ENCODE data around the gene RAPGEF4. TPM values are rescaled to one million over a fixed set of nuclear protein-coding genes. Genes with fewer than 3 reads are reported as not detected.
"Not testable (repeated sequence)": the region's sequence is repeated elsewhere in the genome, so short reads cannot be mapped to it uniquely, and the experiment has no call there.

RAPGEF4 gene
- total and polyA plus RNA-seq, 2 donors = 4.3 to 22.9 TPM

GRCh38 chr2:173077506-173078177 lies 342.0 kb downstream of the RAPGEF4 start:
- H3K36me3 ChIP-seq (ENCODE audit: insufficient read depth) = no peaks in the 10 kb centered on the region
- WGBS = 37% methylated on average over 5 of the region's 5 CpGs

GRCh38 chr2:173079141-173079540 lies 343.5 kb downstream of the RAPGEF4 start:
- no peaks in the 10 kb centered on the region for H3K4me1 ChIP-seq (ENCODE audit: insufficient read depth)
- WGBS = 68% methylated on average over 3 of the region's 3 CpGs
- no peaks in the 10 kb centered on the region for H3K36me3 ChIP-seq (ENCODE audit: insufficient read depth)
- no peak overlapping the region for H3K27ac ChIP-seq (ENCODE audit: low read depth)
- no peak overlapping the region for H3K4me3 ChIP-seq (ENCODE audit: low read depth, low read length)
- DNase-seq (ENCODE audit: extremely low spot score) = no peak

More at GRCh38 chr2:173077506-173078177, 342.0 kb downstream of the RAPGEF4 start:
- Histone ChIP-seq H3K4me1 (ENCODE audit: insufficient read depth) (no peaks in the 10 kb centered on the region), H3K4me3 (ENCODE audit: low read depth, low read length) (no peak overlapping the region), H3K27ac (ENCODE audit: low read depth) (no peak overlapping the region)
- no peak for DNase-seq (ENCODE audit: extremely low spot score)

GRCh38 chr2:173079973-173080860 lies 344.6 kb downstream of the RAPGEF4 start:
- H3K4me1 ChIP-seq (ENCODE audit: insufficient read depth) = no peaks in the 10 kb centered on the region
- WGBS = 84% methylated on average over 6 of the region's 6 CpGs
- no peak overlapping the region for H3K4me3 ChIP-seq (ENCODE audit: low read depth, low read length)
- DNase-seq (ENCODE audit: extremely low spot score) = no peak
- H3K27ac ChIP-seq (ENCODE audit: low read depth) = no peak overlapping the region
- no peaks in the 10 kb centered on the region for H3K36me3 ChIP-seq (ENCODE audit: insufficient read depth)

GRCh38 chr2:173086518-173087213 lies 351.0 kb downstream of the RAPGEF4 start:
- DNase-seq (ENCODE audit: extremely low spot score) = no peak
- Histone ChIP-seq H3K4me3 (ENCODE audit: low read depth, low read length) (no peak overlapping the region), H3K36me3 (ENCODE audit: insufficient read depth) (no peaks in the 10 kb centered on the region), H3K27ac (ENCODE audit: low read depth) (peak overlapping the region; percentile 35), H3K4me1 (ENCODE audit: insufficient read depth) (no peaks in the 10 kb centered on the region)
- WGBS = 26% methylated on average over 2 of the region's 2 CpGs

DNA sequence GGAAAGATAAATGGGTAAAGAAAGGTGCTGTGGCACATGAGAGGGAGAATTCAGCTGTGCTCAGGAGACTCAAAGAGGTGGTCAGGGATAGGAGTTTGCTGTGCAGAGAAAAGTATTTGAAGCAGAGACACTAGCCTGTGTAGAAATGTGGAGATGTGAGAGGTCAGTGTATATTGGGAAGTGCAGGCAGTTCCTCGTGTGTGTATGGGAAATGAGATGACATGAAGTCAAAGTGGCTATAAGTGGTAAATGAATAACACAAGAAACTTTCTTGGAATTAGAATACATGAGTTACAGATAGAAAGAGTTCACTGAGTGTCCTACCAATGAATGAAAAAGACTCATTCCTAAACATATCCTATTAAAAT lies 351.6 kb downstream of the RAPGEF4 start:
- no peaks in the 10 kb centered on the region for H3K4me1 ChIP-seq (ENCODE audit: insufficient read depth)
- H3K27ac ChIP-seq (ENCODE audit: low read depth) = peak overlapping the region; percentile 19
- no peak for DNase-seq (ENCODE audit: extremely low spot score)
- 16% methylated on average over 1 of the region's 1 CpG for WGBS
- no peak overlapping the region for H3K4me3 ChIP-seq (ENCODE audit: low read depth, low read length)
- H3K36me3 ChIP-seq (ENCODE audit: insufficient read depth) = peaks cover 1% of the 10 kb centered on the region

DNA sequence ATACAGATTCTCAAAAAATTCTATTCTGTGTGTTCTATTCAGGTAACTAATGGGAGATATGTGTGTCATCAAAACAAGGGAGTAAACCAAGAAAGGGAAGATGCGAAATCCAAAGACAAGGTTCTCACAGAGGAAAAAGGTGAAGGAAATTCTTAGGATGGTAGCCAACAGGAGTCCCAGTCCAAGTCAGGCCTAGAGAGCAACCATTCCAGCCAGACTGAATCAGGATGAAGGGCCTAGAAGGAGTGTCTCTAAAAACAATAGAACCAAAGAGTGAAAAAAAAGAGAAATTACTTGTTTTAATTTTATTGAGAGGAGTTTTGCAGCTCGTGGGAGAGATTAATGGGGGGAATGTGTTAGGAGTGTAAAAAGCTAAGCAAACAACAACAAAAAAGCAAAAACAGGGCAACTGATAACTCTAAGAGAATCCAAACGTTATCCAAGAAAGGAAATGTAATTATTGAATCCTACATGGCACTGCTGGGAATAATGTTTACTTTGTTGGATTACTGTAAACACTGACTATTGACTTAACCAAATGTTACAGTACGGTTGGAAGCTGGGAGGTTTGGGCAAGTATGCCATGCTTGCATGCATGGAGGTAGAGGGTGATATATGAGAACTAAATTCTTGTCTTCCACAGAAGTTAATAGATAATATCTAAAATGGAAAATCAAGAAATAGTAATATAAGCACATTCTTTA lies 352.3 kb downstream of the RAPGEF4 start:
- WGBS = 83% methylated on average over 4 of the region's 4 CpGs
- Histone ChIP-seq H3K4me1 (ENCODE audit: insufficient read depth) (peaks cover 2% of the 10 kb centered on the region), H3K27ac (ENCODE audit: low read depth) (no peak overlapping the region), H3K4me3 (ENCODE audit: low read depth, low read length) (no peak overlapping the region), H3K36me3 (ENCODE audit: insufficient read depth) (peaks cover 1% of the 10 kb centered on the region)
- DNase-seq (ENCODE audit: extremely low spot score) = no peak

DNA sequence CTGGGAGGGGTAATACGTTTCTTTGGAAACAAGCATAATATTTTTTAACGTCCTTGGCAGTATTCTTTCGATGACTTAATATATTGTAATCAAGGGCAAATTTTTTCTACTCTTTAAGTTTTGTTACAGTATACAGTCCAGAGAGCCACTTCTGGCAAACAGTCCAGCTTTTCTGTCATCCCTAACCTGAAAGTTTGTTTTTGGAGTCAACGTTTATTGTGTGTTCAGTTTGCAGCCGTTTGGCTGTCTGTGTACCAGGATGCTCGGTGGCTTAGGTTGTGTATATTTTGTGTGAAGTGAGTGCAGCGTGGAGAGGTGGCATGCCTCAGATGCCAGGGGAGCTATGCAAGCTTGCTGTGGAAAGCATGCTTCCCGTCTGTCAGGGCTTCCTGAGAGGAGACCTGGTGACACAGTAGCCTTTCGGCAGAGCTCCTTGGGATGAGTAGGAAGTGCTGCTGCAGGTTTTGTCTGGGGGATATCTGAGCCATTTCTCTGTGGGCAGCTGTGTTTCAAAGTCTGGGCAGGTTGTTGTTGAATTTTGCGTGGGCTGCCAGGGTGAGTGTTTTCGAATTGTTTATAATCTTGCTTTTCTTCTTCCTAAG lies 354.7 kb downstream of the RAPGEF4 start:
- Histone ChIP-seq H3K4me3 (ENCODE audit: low read depth, low read length) (no peak overlapping the region), H3K27ac (ENCODE audit: low read depth) (no peak overlapping the region), H3K4me1 (ENCODE audit: insufficient read depth) (peaks cover 2% of the 10 kb centered on the region), H3K36me3 (ENCODE audit: insufficient read depth) (peaks cover 1% of the 10 kb centered on the region)
- no peak for DNase-seq (ENCODE audit: extremely low spot score)
- 24% methylated on average over 11 of the region's 11 CpGs for WGBS

GRCh38 chr2:173090973-173091660 lies 355.5 kb downstream of the RAPGEF4 start:
- WGBS = 30% methylated on average over 10 of the region's 10 CpGs
- no peak for DNase-seq (ENCODE audit: extremely low spot score)
- H3K27ac ChIP-seq (ENCODE audit: low read depth) = no peak overlapping the region
- peaks cover 2% of the 10 kb centered on the region for H3K4me1 ChIP-seq (ENCODE audit: insufficient read depth)
- peaks cover 1% of the 10 kb centered on the region for H3K36me3 ChIP-seq (ENCODE audit: insufficient read depth)
- H3K4me3 ChIP-seq (ENCODE audit: low read depth, low read length) = no peak overlapping the region

GRCh38 chr2:173091910-173092309 lies 356.3 kb downstream of the RAPGEF4 start:
- no peak overlapping the region for H3K4me3 ChIP-seq (ENCODE audit: low read depth, low read length)
- no peak for DNase-seq (ENCODE audit: extremely low spot score)
- peaks cover 1% of the 10 kb centered on the region for H3K36me3 ChIP-seq (ENCODE audit: insufficient read depth)
- peak overlapping the region; percentile 69 for H3K27ac ChIP-seq (ENCODE audit: low read depth)
- WGBS = 91% methylated on average over 4 of the region's 4 CpGs
- peaks cover 2% of the 10 kb centered on the region for H3K4me1 ChIP-seq (ENCODE audit: insufficient read depth)

- no peak for DNase-seq (ENCODE audit: extremely low spot score)
- Histone ChIP-seq H3K4me1 (ENCODE audit: insufficient read depth) (peaks cover 2% of the 10 kb centered on the region), H3K4me3 (ENCODE audit: low read depth, low read length) (no peak overlapping the region), H3K36me3 (ENCODE audit: insufficient read depth) (peaks cover 1% of the 10 kb centered on the region), H3K27ac (ENCODE audit: low read depth) (no peak overlapping the region)
- WGBS = 75% methylated on average over 3 of the region's 3 CpGs
These were observed 357.3 kb downstream of the RAPGEF4 start for GRCh38 chr2:173092844-173093402.

GRCh38 chr2:173093617-173094016 lies 358.0 kb downstream of the RAPGEF4 start:
- WGBS = 68% methylated on average over 2 of the region's 2 CpGs
- not testable (repeated sequence) for H3K36me3 ChIP-seq (ENCODE audit: insufficient read depth); H3K4me3 ChIP-seq (ENCODE audit: low read depth, low read length); DNase-seq (ENCODE audit: extremely low spot score); H3K27ac ChIP-seq (ENCODE audit: low read depth); H3K4me1 ChIP-seq (ENCODE audit: insufficient read depth)

GRCh38 chr2:173094731-173095130 lies 359.1 kb downstream of the RAPGEF4 start:
- H3K27ac ChIP-seq (ENCODE audit: low read depth) = no peak overlapping the region
- 56% methylated on average over 1 of the region's 1 CpG for WGBS

More at GRCh38 chr2:173094731-173095130, 359.1 kb downstream of the RAPGEF4 start:
- H3K4me1 ChIP-seq (ENCODE audit: insufficient read depth) = peaks cover 2% of the 10 kb centered on the region
- no peak overlapping the region for H3K4me3 ChIP-seq (ENCODE audit: low read depth, low read length)
- no peak for DNase-seq (ENCODE audit: extremely low spot score)
- H3K36me3 ChIP-seq (ENCODE audit: insufficient read depth) = peaks cover 1% of the 10 kb centered on the region
